Activated naive CD4-positive, alpha-beta T cell treated with anti-CD3 and anti-CD28 coated beads, Interleukin-2, amount 10 ng/mL, durations not matched to agents 7 days and 5 days (primary cell): Measurements from ENCODE around the gene ZCCHC2.

Experiments used
- CTCF ChIA-PET: fragments of 350-600 bp; sonication (Branson Sonifier 250); formaldehyde crosslinking; loops from one replicate; lab custom pipeline; 2021; ENCODE audit warnings: antibody characterized with exemption; lab: Charles Lee
- DNase-seq: peaks from one replicate; pipeline ENCODE4 v3.0.0-alpha.2; 2020
- H3K27ac Mint-ChIP-seq: one replicate; pipeline ENCODE4 v1.8.0; 2021; ENCODE audit warnings: mild to moderate bottlenecking, moderate library complexity, mixed read lengths
- H3K27me3 Mint-ChIP-seq: one replicate; pipeline ENCODE4 v1.8.0; 2021; ENCODE audit warnings: mild to moderate bottlenecking, mixed read lengths
- H3K36me3 Mint-ChIP-seq: one replicate; pipeline ENCODE4 v1.8.0; 2021; ENCODE audit warnings: mixed read lengths
- H3K4me1 Mint-ChIP-seq: one replicate; pipeline ENCODE4 v1.8.0; 2021; ENCODE audit warnings: mixed read lengths
- H3K4me3 Mint-ChIP-seq: one replicate; pipeline ENCODE4 v1.8.0; 2021; ENCODE audit warnings: mild to moderate bottlenecking, moderate library complexity, mixed read lengths
- H3K9me3 Mint-ChIP-seq: one replicate; pipeline ENCODE4 v1.8.0; 2021; ENCODE audit warnings: mixed read lengths

Gene ZCCHC2

DNA sequence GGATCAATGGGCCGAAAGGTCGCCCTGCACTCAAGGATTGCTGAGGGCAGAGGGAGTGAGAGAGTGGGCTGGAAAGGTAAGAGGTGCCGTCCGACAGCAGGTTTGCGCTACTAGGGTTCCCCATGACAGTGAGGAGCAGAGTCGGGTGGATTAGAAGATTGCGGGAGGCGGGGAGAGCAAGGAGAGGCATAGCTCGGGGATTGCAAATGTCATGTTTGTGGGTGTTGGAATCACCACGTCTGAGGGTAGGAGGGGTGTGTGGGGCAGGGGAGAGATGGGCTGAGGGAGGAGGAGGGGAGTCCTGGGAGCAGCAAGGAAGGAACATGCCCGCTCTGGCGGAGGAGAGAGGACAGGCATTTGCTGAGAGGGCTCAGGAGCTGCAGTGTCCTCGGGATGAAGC is 81.2 kb downstream of the ZCCHC2 start:
- Mint-ChIP-seq H3K9me3 (no peaks in the 10 kb centered on the region), H3K27me3 (peaks cover 50% of the 10 kb centered on the region), H3K36me3 (no peaks in the 10 kb centered on the region), H3K27ac (no peak overlapping the region), H3K4me3 (no peak overlapping the region), H3K4me1 (no peaks in the 10 kb centered on the region)
- DNase-seq = no peak
- CTCF ChIA-PET = no interaction called here

DNA sequence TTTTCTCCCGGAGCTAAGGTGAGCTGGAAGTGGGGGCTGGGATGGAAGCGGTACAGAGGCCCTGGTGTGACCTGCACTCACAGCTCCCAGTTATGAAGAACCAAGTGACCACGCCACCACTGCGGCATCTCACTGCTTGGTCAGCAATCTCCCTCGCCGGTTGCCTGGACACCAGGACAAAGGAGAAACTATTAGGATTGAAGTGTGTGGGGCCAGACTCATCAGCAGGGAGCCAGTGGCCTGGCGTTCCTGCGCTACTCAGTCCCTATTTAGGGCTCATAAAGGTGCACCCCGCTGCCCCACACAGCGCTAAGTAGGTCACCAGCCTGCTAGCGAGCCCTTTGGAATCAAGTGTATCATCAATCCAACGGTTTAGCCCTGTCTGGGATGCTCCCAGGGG is 82.9 kb downstream of the ZCCHC2 start:
- Mint-ChIP-seq H3K4me1 (no peaks in the 10 kb centered on the region), H3K27me3 (peaks cover 49% of the 10 kb centered on the region), H3K36me3 (no peaks in the 10 kb centered on the region), H3K9me3 (no peaks in the 10 kb centered on the region), H3K27ac (no peak overlapping the region), H3K4me3 (no peak overlapping the region)
- no peak for DNase-seq
- CTCF ChIA-PET = interaction anchor here (1.0 kb wide), 1 partner anchor 19 kb away, joined by 3 read pairs; no protein-coding TSS in a partner anchor

DNA sequence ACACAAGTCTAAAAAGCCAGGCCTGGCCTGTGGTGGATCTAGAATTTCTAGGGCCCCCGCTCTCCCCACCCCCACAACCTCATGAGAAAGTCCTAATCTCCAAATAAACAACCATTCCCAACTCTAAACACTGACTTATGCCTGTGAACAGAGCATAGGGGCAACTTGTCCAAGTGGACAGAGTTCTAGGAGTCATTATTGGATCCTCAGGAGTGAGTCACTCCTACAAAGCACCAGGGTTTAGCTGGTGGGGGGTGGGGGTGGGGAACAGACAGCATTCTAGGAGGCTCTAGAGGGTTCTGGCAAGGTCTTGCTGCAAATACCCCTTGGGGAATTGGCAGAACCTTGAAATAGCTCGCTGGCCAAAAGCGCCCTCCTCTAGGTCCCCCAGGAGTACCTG is 83.3 kb downstream of the ZCCHC2 start:
- no peaks in the 10 kb centered on the region for H3K9me3 Mint-ChIP-seq
- H3K27me3 Mint-ChIP-seq = peaks cover 49% of the 10 kb centered on the region
- H3K36me3 Mint-ChIP-seq = no peaks in the 10 kb centered on the region
- no peaks in the 10 kb centered on the region for H3K4me1 Mint-ChIP-seq
- CTCF ChIA-PET = interaction anchor here (1.0 kb wide), 1 partner anchor 19 kb away, joined by 3 read pairs; no protein-coding TSS in a partner anchor
- DNase-seq = no peak
- no peak overlapping the region for H3K27ac Mint-ChIP-seq
- H3K4me3 Mint-ChIP-seq = no peak overlapping the region

DNA sequence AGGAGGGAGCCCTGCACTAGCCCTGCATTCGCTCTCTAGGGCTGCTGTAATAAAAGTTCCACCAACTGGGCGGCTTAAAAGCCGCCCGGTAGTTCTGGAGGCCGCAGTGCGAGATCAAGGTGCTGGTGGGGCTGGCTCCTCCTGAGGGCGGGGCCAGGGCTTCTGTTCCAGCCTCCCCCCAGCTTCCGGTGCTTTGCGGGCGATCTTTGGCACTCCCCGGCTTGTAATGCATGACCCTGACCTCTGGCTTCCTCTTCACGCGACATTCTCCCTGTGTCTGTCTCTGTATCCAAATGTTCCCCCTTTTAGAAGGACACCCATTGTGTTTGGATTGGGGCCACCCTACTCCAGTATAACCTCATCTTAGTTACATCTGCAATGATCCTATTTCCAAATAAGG is 84.5 kb downstream of the ZCCHC2 start:
- no peak overlapping the region for H3K4me3 Mint-ChIP-seq
- H3K36me3 Mint-ChIP-seq = no peaks in the 10 kb centered on the region
- CTCF ChIA-PET = no interaction called here
- H3K4me1 Mint-ChIP-seq = no peaks in the 10 kb centered on the region
- peaks cover 51% of the 10 kb centered on the region for H3K27me3 Mint-ChIP-seq
- DNase-seq = no peak
- H3K27ac Mint-ChIP-seq = no peak overlapping the region
- H3K9me3 Mint-ChIP-seq = no peaks in the 10 kb centered on the region

DNA sequence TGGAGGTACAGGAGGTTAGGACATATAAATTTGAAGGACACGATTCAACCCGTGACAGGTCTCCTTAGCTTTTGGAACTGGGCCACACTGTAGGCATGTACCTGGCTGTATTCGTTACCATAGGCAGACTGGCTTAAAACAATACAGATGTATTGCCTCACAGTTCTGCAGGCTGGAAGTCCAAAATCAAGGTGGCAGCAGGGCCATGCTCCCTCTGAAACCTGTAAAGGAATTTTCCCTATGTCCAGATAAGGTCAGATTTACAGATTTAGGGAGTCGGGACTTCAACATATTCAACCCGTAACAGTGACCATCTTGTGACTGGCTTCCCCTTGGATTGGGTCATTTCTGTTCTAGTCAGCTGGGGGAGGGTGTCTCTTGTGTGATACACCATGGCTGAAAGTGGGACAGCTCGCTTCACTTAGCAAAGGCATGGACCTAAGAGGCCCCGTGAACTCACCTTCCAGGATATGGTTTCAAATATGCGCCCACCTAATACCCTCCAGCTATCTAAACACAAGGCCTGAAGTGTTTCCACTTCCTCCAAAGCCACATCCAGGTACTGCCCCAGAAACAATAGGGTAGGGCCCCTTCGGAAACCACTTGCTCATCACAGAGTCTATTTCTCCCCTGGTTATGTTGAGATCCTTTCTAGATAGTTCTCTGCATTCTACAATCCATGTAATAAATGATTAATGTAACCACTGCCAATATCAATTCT is 85.0 kb downstream of the ZCCHC2 start:
- CTCF ChIA-PET = no interaction called here
- no peaks in the 10 kb centered on the region for H3K36me3 Mint-ChIP-seq

DNA sequence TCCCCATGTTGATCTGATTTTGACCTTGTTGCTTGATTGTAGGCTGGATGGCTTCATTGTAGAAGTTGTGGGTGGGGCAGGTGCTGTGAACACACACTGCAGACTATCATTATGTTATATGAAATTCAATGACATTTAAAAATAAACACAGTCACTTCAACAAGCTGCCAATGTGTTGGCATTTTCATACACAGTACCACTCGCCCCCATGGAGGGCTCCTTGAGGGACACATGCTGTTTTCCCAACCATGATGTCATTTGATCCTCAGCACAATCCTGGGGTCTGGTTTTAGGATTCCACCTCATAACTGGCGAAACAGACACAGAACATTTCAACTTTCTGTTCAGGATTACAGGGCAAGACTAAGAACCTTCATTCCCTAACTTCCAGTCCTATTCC is 86.9 kb downstream of the ZCCHC2 start:
- no peak for DNase-seq
- H3K36me3 Mint-ChIP-seq = no peaks in the 10 kb centered on the region
- no peak overlapping the region for H3K27ac Mint-ChIP-seq
- H3K9me3 Mint-ChIP-seq = no peaks in the 10 kb centered on the region
- H3K4me3 Mint-ChIP-seq = no peak overlapping the region
- CTCF ChIA-PET = no interaction called here
- peaks cover 41% of the 10 kb centered on the region for H3K27me3 Mint-ChIP-seq
- H3K4me1 Mint-ChIP-seq = no peaks in the 10 kb centered on the region

More for the DNA sequence above, 85.0 kb downstream of the ZCCHC2 start:
- H3K9me3 Mint-ChIP-seq = no peaks in the 10 kb centered on the region
- H3K4me1 Mint-ChIP-seq = no peaks in the 10 kb centered on the region
- no peak for DNase-seq
- H3K4me3 Mint-ChIP-seq = no peak overlapping the region
- H3K27me3 Mint-ChIP-seq = peaks cover 53% of the 10 kb centered on the region
- H3K27ac Mint-ChIP-seq = no peak overlapping the region

DNA sequence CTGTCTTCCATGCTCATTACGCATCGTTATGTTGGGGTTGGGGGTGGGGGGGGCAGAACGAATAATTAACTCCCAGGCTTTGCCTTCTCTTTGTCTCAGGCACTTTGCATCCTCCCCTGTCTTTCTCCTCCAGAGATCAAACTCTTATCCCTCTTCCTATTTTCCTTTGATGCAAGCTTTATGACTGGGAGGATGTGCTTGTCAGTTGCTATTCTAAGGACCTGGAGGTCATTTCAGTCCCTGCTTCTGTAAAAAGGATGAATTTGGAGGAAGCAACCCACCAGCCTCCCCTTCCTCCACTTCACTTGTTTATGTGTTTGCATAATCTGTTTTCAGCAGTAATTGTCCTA is 87.5 kb downstream of the ZCCHC2 start:
- CTCF ChIA-PET = no interaction called here
- Mint-ChIP-seq H3K27ac (no peak overlapping the region), H3K36me3 (no peaks in the 10 kb centered on the region), H3K4me3 (no peak overlapping the region), H3K9me3 (no peaks in the 10 kb centered on the region), H3K27me3 (peaks cover 41% of the 10 kb centered on the region), H3K4me1 (no peaks in the 10 kb centered on the region)
- no peak for DNase-seq

GRCh38 chr18:62610701-62611411 is 88.0 kb downstream of the ZCCHC2 start:
- Mint-ChIP-seq H3K36me3 (no peaks in the 10 kb centered on the region), H3K27me3 (peaks cover 42% of the 10 kb centered on the region), H3K27ac (no peak overlapping the region), H3K4me3 (no peak overlapping the region), H3K9me3 (no peaks in the 10 kb centered on the region), H3K4me1 (no peaks in the 10 kb centered on the region)
- CTCF ChIA-PET = no interaction called here
- no peak for DNase-seq

DNA sequence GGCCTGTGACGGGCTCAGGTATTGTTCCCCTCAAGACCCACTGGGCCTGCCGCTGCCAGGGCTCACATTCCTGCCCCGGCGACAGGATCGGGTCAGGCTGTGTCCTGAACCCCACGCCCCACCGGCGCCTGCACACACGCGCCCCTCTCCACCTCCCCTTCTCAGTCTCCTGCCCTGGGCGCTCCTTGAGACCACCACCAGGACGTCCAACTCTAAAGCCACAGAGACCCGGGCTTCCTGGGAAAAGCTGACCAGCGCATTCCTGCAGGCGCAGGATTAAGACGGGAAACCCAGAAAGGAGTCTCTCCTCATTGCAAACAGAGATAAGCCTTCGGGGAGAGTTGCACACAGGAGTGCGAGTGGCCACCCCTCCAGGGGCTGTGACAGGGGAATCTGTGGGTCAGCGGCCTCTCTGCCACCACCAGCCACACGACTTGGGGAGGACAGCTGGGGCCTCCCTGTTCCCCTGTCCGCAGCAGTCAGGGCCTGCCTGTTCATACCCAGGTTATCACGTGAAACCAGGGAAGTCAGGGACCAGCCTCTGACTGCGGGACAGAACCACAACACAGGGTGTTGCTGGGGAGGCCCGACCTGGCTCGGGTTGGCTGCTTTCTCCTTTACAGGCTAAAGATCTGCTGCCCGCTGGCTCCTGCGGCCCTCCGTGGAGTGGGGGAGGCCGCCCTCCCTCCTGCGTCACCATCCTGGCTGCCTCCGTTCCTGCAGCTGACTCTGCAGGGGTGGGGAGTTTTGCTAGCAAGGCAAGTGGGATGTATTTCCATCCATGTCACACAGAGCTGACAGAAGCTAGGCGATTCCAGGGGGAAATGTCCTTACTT is 88.8 kb downstream of the ZCCHC2 start:
- CTCF ChIA-PET = no interaction called here
- no peak overlapping the region for H3K4me3 Mint-ChIP-seq
- no peak for DNase-seq
- H3K27ac Mint-ChIP-seq = no peak overlapping the region
- H3K27me3 Mint-ChIP-seq = peaks cover 50% of the 10 kb centered on the region
- no peaks in the 10 kb centered on the region for H3K4me1 Mint-ChIP-seq
- no peaks in the 10 kb centered on the region for H3K9me3 Mint-ChIP-seq
- H3K36me3 Mint-ChIP-seq = no peaks in the 10 kb centered on the region

- no peaks in the 10 kb centered on the region for H3K36me3 Mint-ChIP-seq
- CTCF ChIA-PET = no interaction called here
- H3K27me3 Mint-ChIP-seq = peaks cover 52% of the 10 kb centered on the region
- H3K9me3 Mint-ChIP-seq = no peaks in the 10 kb centered on the region
- H3K27ac Mint-ChIP-seq = no peak overlapping the region
- no peak for DNase-seq
- no peaks in the 10 kb centered on the region for H3K4me1 Mint-ChIP-seq
- no peak overlapping the region for H3K4me3 Mint-ChIP-seq
Measured at GRCh38 chr18:62612289-62612645, 89.4 kb downstream of the ZCCHC2 start.

GRCh38 chr18:62612776-62613175 is 90.0 kb downstream of the ZCCHC2 start:
- Mint-ChIP-seq H3K27me3 (peaks cover 52% of the 10 kb centered on the region), H3K9me3 (no peaks in the 10 kb centered on the region), H3K4me1 (no peaks in the 10 kb centered on the region), H3K4me3 (no peak overlapping the region), H3K27ac (no peak overlapping the region), H3K36me3 (no peaks in the 10 kb centered on the region)
- DNase-seq = no peak
- CTCF ChIA-PET = no interaction called here

GRCh38 chr18:62614494-62614893 is 91.7 kb downstream of the ZCCHC2 start:
- H3K4me3 Mint-ChIP-seq = no peak overlapping the region
- CTCF ChIA-PET = interaction anchor here (0.6 kb wide), 1 partner anchor 43 kb away, joined by 3 read pairs; no protein-coding TSS in a partner anchor
- no peaks in the 10 kb centered on the region for H3K9me3 Mint-ChIP-seq
- no peaks in the 10 kb centered on the region for H3K36me3 Mint-ChIP-seq
- no peak overlapping the region for H3K27ac Mint-ChIP-seq
- H3K4me1 Mint-ChIP-seq = no peaks in the 10 kb centered on the region
- no peak for DNase-seq
- H3K27me3 Mint-ChIP-seq = peaks cover 58% of the 10 kb centered on the region

- Mint-ChIP-seq H3K4me1 (no peaks in the 10 kb centered on the region), H3K36me3 (no peaks in the 10 kb centered on the region), H3K4me3 (no peak overlapping the region), H3K27me3 (peaks cover 43% of the 10 kb centered on the region), H3K9me3 (no peaks in the 10 kb centered on the region), H3K27ac (no peak overlapping the region)
- CTCF ChIA-PET = no interaction called here
- DNase-seq = no peak
Measured at GRCh38 chr18:62616331-62616805, 93.5 kb downstream of the ZCCHC2 start.

- Mint-ChIP-seq H3K4me1 (no peaks in the 10 kb centered on the region), H3K27ac (no peak overlapping the region), H3K4me3 (no peak overlapping the region), H3K36me3 (no peaks in the 10 kb centered on the region), H3K27me3 (peaks cover 28% of the 10 kb centered on the region), H3K9me3 (no peaks in the 10 kb centered on the region)
- no peak for DNase-seq
- CTCF ChIA-PET = no interaction called here
Measured at GRCh38 chr18:62617793-62618591, 95.2 kb downstream of the ZCCHC2 start.
